Mucosa of gallbladder (tissue), 1 donor: Measurements from ENCODE around the gene MYO3B. TPM values are rescaled to one million over a fixed set of nuclear protein-coding genes. Genes with fewer than 3 reads are reported as not detected.
"Not testable (repeated sequence)": the region's sequence is repeated elsewhere in the genome, so short reads cannot be mapped to it uniquely, and the experiment has no call there.

Source experiments
- DNase-seq: peaks from one replicate; pipeline ENCODE4 v3.0.0-alpha.2; 2020; ENCODE audit warnings: low spot score
- total RNA-seq: library from RNA; stranded (reverse); gene quantifications from one replicate; pipeline ENCODE4 v1.2.1, GENCODE V29; 2021
- donor health status: DM: no; HTN: no; CAD: no.

MYO3B gene
- total RNA-seq, 1 donor from 2014 or later, result 0.23 TPM

DNA sequence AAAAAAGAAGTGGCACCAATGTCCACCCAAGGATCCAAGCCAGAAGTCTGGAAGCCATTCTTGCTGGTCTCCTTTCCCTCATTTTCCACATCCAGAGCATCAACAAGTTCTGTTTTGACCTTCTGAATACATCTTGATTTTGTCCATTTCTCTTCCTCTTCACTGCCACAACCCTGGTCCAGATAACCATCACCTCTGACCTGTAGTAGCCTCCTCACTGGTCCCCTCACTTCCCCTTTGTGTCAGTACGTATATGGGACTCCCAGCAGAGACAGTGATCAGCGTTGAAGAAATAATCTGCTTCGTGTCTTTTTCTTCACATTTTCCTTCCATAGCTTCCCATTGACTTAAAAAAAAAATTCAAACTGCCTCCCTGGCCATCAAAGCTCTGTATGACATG is 427.9 kb downstream of the MYO3B start:
- DNase-seq, result no peak

DNA sequence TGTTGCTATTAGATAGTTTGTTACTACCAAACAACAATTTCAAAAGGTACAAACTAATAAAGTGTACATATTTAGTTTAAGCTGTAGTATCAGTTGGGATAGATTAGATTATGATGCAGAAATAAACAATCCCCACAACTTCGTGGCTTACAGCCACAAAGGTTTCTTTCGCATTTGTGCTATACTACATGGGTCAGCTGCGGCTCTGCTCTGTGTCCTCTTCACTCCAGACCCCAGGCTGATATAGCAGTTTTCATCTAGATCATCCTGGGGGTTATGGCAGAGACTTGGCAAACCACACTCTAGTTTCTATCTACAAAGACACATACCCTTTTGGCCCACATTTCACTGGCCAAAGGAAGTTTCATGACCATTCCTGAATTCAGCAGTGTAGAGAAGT is 429.2 kb downstream of the MYO3B start:
- no peak for DNase-seq

DNA sequence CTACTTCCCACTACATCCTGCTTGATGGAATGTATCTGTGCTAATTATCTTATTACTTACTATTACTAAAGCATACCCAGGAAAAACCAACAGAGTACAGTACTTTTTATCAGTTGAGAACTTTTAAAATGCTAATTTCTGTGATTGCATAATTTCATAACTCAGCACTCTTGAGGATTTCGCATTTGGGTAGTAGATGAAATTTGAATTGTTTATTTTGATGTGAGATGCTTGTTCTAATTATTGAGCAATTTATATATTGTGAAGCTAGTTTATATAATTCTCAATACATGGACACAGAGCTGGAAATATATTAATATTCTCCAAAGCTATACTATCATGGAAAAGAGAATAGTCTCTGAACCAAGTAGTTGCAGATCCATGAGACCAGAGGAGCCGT is 432.7 kb downstream of the MYO3B start:
- no peak for DNase-seq

GRCh38 chr2:170618948-170619347 is 441.0 kb downstream of the MYO3B start:
- DNase-seq, result not testable (repeated sequence)

GRCh38 chr2:170635094-170635493 is 457.1 kb downstream of the MYO3B start:
- DNase-seq, result not testable (repeated sequence)

DNA sequence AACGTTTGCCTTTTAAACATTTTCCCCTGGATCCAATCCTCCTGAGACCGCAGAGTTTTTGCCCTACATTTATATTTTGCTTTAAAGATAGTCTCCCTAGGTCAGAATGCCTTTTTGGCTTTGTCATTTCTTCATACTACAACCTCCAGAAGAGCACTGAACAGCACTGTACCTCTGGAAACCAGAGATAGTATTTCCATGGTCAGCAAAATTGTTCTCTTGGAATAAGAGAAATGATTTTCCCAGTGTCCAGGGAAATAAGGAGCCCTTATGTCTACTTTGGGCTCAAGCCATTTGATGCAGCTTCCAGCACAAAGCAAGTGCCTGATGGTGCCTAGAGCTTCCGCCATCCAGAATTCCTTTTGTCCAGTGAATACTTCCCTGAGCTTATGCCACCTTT is 461.7 kb downstream of the MYO3B start:
- no peak for DNase-seq

- DNase-seq, result no peak
Observed at GRCh38 chr2:170641961-170642360, 464.0 kb downstream of the MYO3B start.

GRCh38 chr2:170643346-170643745 is 465.4 kb downstream of the MYO3B start:
- DNase-seq, result no peak

- DNase-seq, result no peak
Observed at GRCh38 chr2:170647741-170648436, 469.9 kb downstream of the MYO3B start.

GRCh38 chr2:170651624-170652325 is 473.8 kb downstream of the MYO3B start:
- no peak for DNase-seq

DNA sequence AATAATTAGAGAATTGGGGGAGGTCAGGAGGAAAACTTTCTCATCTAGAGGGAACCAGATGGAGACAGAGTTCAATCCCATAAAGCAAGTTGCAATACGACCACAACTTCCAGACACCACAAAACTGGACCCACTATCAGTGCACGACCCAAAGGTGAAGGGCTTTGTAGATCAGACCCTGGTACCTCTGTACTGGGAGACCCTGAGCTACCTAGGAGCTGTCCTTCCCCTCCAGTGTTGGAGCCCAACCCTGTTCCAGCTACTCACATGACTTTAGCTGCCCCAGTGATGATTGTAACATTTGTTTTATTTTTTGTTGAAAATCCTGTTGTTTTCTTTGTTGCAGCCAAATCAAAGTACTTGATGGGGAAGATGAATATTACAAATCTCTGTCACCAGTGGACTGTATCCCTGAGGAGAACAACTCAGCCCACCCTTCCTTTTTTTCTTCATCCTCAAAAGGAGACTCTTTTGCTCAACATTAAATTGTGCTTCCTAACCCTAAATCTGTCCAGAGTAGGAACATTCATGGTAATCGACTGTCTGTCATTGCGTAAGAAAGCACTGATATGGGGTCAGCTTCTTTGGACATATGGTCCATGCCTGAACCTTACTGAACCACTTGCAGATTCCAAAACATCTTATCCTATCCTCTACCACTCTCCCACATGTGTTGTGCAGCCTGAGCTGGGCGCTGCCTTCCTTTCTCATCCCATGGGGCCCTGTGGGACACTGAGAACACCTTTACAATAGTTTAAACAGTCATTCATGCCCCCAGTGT is 474.9 kb downstream of the MYO3B start:
- no peak for DNase-seq

DNA sequence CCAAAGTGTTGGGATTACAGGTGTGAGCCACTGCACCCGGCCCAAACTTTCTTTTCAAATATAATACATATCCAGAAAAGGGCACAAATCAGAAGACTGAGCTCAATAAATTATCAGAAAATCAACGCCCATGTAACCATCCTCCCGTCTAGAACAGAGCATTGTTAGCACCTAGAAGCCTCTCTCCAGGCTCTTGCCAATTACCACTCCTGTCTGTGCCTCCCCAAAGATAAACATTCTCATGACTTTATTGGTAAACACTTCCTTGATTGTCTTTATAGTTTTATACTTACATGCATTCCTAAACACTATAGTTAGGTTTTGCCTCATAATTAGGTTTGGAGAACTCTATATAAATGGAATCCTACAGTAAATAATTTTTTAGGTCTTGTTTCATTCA is 478.7 kb downstream of the MYO3B start:
- DNase-seq, result no peak

DNA sequence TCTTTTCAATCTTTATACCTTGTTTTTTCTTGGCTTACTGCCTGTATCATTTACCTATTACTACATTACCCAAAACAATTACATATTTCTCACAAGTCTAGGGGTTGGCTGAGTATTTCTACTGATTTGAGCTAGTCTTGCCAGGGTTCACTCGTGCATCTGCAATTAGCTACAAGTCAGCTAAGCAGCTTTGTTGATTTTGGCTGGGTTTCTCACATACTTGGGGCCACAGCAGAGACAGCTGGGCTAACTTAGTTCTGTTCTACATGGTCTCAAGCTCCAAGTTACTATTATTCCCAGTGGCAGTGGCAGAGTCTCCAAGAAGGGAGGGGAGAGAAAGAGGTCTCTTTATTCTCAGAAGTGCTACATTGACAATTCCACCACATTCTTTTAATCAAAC is 482.5 kb downstream of the MYO3B start:
- peak; percentile 13 for DNase-seq

DNA sequence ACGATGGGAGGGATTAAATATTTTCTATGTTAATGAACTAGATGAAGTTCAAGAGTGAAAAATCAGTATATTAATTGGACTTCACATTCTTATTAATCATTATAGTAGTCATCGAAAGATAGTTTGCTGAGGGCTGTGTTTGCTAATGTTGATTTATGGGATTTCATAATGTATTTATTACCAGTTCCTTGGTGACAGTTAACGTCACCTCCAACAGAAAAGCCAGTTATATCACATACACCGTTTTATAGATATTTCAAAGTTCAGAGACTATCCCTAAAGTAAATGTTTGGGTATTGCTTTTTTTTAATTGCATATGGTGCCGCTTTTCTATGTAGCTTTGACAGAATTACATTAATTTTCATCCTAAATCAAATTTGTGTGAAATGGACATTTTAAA is 487.8 kb downstream of the MYO3B start:
- no peak for DNase-seq

DNA sequence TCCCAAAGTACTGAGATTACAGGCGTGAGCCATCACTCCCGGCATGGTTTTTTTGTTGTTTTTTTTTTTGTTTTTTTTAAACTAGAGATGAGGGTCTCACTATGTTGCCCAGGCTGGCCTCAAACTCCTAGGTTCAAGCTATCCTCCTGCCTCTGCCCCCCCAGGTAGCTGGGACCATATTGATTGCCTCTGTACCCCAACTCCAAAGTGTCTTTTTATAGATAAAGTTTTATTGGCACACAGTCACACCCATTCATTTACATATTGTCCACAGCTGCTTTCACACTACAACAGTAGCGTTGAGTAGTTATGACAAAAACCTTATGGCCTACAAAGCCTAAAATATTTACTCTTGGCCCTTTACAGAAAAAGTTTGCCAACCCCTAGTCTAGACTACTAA is 492.0 kb downstream of the MYO3B start:
- no peak for DNase-seq

DNA sequence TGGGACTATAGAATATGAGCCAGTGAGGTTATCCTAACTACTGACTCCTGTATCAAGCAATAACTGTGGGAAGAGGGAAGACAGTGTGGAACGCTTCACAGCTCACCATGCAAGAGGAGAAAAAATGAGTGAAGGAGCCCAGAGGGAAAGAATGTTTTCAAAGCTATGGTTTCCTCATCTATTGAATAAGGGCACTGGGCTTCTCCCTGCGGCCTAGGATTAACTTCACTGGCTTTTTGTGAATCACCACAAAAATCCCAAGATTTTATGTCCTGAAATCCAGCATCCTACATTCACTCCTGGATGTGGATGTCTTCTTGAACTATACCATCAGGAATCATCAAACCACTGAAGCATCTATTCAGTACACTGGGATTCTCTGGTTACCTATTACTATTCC is 492.7 kb downstream of the MYO3B start:
- DNase-seq, result no peak

GRCh38 chr2:170671079-170671478 is 493.1 kb downstream of the MYO3B start:
- DNase-seq, result no peak

DNA sequence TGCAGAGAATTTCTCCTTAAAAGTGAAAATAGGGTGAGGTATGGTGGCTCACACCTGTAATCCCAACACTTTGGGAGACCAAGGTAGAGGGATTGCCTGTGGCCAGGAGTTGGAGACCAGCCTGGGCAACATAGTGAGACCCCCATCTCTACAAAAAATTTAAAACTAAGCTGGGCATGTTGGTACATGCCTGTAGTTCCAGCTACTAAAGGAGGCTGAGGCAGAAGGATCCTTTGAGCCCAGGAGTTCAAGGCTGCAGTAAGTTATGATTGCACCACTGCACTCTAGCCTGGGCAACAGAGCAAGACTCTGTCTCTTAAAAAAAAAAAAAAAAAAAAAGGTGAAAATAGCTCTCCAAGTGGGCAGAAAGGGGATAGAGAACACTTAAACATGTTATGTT is 496.3 kb downstream of the MYO3B start:
- not testable (repeated sequence) for DNase-seq

GRCh38 chr2:170675701-170676100 is 497.8 kb downstream of the MYO3B start:
- DNase-seq, result no peak

GRCh38 chr2:170679607-170680079 is 501.7 kb downstream of the MYO3B start:
- no peak for DNase-seq

GRCh38 chr2:170680172-170680941 is 502.4 kb downstream of the MYO3B start:
- no peak for DNase-seq

DNA sequence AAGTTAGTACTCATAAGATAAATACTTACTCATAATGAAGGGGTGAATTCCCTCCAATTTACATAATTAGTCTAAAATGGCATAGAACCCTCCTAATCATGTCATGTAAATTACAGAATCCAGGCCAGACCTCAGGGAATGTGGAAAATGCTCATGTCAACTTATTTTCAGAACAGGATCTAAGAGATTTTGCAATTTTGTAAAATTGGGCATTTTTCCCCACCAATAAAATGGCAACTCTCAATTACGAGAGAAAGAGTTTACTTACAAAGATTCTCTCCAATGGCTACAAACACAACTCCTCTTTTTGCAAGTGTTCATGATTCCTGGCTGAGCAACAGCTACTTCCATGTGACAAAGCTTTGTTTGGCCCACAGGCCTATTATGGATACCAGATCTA is 503.4 kb downstream of the MYO3B start:
- no peak for DNase-seq
